HAP-1 (cell line): Measurements from ENCODE around the gene ATP5ME.

ENCODE experiments used
- DNase-seq, 2 experiments: peaks; one replicate each; pipeline ENCODE4 v3.0.0-alpha.2; 2016 to 2020; ENCODE audit warnings: low spot score in 2 of 2
- H3K27me3 ChIP-seq: fragments of 250-450 bp; sonication (Bioruptor Pico); 2 replicates; pipeline ENCODE4 v1.5.1; 2020; ENCODE audit warnings: low read depth, mild to moderate bottlenecking, moderate library complexity
- H3K36me3 ChIP-seq: fragments of 250-450 bp; sonication (Bioruptor Pico); replicated peaks from 2 replicates; pipeline ENCODE4 v1.5.1; 2020; ENCODE audit warnings: mild to moderate bottlenecking
- H3K4me1 ChIP-seq: fragments of 250-450 bp; sonication (Bioruptor Pico); 2 replicates; pipeline ENCODE4 v1.5.1; 2020; ENCODE audit warnings: mild to moderate bottlenecking
- H3K4me3 ChIP-seq: fragments of 250-450 bp; sonication (Bioruptor Pico); 2 replicates; pipeline ENCODE4 v1.5.1; 2020; ENCODE audit warnings: mild to moderate bottlenecking, moderate library complexity
- H3K9me3 ChIP-seq: fragments of 250-450 bp; sonication (Bioruptor Pico); 2 replicates; pipeline ENCODE4 v1.5.1; 2020; ENCODE audit warnings: mild to moderate bottlenecking, moderate library complexity
- in situ Hi-C: fragments of 300-500 bp; cut with MboI; formaldehyde crosslinking; loops from 3 replicates; pipeline ENCODE4 v1.14.3; 2020; ENCODE audit warnings: low sequenced_read_pairs, inconsistent platforms, mixed read lengths

Gene ATP5ME

DNA sequence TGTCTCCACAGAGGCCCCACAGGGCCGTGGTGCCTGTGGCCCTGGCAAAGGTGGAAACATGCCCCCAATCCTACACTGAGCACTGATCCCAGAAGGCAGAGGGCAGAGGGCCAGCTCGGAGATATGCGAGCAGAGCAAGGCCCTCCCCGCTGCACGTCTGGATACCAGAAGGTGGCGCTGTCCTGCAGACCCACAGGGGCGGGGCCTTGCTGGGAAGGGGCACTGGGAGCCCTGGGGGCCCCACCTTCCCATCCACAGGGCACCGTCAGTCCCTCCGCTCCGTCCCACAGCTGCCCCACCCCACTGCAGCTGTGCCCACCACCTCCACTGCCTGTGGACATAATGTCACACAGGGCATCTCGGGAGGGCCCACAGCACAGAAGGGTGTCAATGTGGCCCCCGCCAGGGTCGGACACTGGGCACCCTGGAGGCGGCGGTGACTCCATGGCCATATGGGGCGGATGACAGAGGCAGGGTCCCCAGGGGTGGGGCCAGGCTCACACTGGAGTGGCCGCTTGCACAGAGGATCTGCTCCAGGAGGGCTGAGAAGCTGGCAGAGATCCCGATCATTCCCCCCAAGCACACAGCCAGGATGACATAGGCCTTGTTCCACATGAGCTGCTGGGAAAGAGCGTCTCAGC, 10.0 kb upstream of the ATP5ME start:
- Histone ChIP-seq H3K36me3 (no peaks in the 10 kb centered on the region), H3K4me1 (peaks cover 14% of the 10 kb centered on the region; the same call in 1 of the 2 replicates), H3K9me3 (no peaks in the 10 kb centered on the region), H3K27me3 (no peaks in the 10 kb centered on the region), H3K4me3 (no peak overlapping the region)
- DNase-seq, result peak; percentile 43 to 87
- in situ Hi-C loops, result no loop called here

DNA sequence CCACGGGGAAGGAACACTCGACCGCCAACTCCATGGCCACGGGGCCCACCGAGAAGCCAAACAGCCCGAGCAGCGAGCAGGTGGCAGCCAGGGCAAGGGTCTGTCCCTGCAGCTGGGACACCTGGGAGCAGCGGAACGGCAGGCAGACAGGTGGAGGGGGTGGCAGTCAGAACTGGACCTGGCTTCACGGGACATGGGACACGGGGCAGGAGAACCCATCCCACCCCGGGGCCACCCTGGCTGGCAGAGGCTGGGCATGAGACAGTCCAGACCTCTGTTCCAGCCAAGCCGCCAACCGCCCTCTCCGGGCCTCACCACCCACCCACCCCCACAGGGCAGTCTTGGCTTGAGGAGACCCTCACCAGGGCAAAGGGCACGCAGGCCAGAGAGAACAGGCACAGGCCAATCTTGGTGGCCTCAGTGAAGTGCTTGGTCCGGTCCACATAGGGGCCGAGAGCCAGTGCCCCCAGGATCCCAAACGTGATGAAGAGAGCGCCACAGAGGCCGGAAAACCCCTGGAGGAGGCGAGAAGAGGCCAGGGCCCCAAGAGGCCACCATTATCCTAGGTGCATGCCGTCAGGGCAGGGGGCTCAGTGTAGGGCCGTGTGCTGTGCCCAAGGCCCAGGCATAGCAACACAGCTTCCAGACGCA, 9.3 kb upstream of the ATP5ME start:
- no peaks in the 10 kb centered on the region for H3K9me3 ChIP-seq
- in situ Hi-C loops, result no loop called here
- peaks cover 14% of the 10 kb centered on the region; the same call in 1 of the 2 replicates for H3K4me1 ChIP-seq
- H3K36me3 ChIP-seq, result no peaks in the 10 kb centered on the region
- no peak for DNase-seq
- no peak overlapping the region for H3K4me3 ChIP-seq
- no peaks in the 10 kb centered on the region for H3K27me3 ChIP-seq

DNA sequence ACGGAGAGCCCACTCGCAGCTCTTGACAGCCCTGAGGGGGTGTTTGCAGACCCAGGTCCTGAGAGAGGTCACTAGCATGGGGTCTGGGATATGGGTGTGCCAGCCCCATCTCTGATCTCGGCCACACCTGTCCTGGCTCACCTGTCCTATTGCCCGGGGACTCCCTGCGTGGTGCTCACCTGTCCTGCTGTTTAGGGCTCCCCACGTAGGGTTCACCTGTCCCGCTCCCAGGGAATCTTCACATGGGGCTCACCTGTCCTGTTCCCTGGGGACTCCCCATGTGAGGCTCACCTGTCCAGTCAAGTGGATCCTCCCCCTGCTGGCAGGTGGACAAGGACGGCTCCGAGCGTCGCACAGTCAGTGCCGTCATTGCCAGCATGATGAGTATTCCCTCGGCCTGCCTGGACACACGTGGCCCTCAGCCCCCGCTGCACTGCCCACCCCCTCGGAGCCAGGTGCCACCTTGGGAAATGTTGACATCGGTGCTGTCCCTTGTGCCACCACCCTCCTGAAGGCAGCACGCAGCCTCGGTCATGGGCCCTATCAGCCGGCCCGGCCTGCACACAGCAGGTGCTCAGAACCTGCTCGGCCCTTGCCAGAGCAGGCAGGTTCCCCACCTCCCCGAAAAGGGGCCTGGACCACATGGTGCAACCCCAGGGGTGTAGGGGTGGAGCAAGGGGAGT, 8.6 kb upstream of the ATP5ME start:
- H3K36me3 ChIP-seq, result no peaks in the 10 kb centered on the region
- DNase-seq, result no peak

DNA sequence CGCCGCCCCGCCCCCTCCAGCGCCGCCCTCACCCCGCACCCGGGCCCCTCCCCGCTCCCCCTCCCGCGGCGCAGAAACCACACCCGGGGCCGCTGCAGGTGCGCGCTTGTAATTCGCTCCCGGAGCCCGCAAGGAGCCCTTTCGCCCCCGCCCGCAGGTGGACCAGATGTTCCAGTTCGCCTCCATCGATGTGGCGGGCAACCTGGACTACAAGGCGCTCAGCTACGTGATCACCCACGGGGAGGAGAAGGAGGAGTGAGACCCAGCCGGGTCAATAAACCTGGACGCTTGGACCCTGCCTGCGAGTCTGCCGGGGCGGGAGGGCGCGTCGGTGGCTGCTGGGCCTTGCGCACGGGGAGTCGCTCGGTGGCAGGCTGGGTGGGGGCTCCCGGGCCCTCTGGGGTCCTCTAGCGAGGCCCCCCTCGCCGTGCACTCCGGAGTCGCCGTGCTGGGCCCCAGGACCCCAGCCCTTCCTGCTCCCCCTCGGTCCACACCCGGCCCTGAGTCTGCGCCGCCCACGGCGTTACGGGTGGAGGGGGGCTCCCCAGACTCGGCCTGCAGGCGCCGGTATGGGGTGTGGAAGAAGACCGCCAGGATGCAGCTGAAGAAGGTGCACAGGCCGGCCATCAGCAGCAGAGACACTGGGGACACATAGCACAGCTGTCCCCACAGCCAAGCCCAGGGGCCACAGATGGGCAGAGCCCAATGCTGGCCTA, 7.8 kb upstream of the ATP5ME start:
- Histone ChIP-seq H3K36me3 (no peaks in the 10 kb centered on the region), H3K27me3 (no peaks in the 10 kb centered on the region), H3K9me3 (no peaks in the 10 kb centered on the region), H3K4me3 (peak overlapping the region; percentile 17), H3K4me1 (peaks cover 14% of the 10 kb centered on the region; the same call in 1 of the 2 replicates)
- peak; percentile 36 to 77 for DNase-seq
- in situ Hi-C loops, result no loop called here

More for the DNA sequence above, 8.6 kb upstream of the ATP5ME start:
- no peak overlapping the region for H3K4me3 ChIP-seq
- no peaks in the 10 kb centered on the region for H3K27me3 ChIP-seq
- peaks cover 14% of the 10 kb centered on the region; the same call in 1 of the 2 replicates for H3K4me1 ChIP-seq
- in situ Hi-C loops, result no loop called here
- no peaks in the 10 kb centered on the region for H3K9me3 ChIP-seq

DNA sequence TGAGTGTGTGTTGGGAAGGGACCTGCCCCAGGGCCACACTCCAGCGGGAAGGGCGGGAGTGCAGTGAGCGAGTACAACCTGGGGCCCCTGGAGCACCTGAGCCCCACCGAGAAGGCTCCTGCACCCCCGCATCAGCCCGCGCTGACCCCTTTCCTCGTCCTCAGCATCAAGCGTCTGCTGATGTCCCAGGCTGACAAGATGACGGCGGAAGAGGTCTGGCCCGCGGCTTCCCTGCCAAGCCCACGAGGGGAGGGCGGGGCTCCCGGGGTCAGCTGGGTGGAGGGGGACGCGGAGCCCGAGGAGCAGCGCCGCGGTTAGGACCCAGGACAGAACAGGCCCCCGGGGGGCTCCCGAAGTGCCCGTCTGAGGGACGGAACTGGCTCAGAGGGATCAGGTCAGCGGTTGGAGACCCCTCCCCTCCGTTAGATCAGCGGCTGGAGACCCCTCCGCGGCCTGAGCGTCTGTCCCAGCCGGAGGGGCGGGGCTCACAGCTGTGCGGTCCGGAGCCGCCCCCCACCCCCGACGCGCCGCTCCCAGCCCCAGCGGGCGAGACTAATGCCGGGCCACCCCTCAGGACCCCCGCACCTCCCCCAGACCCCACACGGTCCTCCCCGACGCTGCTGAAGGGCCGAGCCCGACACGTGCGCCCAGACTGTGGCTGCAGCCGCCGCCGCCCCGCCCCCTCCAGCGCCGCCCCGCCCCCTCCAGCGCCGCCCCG, 7.0 kb upstream of the ATP5ME start:
- no peaks in the 10 kb centered on the region for H3K27me3 ChIP-seq
- peak in 1 of 2 experiments; percentile 82 for DNase-seq
- no peaks in the 10 kb centered on the region for H3K36me3 ChIP-seq
- in situ Hi-C loops, result no loop called here
- no peaks in the 10 kb centered on the region for H3K9me3 ChIP-seq
- peaks cover 14% of the 10 kb centered on the region; the same call in 1 of the 2 replicates for H3K4me1 ChIP-seq
- peak overlapping the region; percentile 32 for H3K4me3 ChIP-seq

DNA sequence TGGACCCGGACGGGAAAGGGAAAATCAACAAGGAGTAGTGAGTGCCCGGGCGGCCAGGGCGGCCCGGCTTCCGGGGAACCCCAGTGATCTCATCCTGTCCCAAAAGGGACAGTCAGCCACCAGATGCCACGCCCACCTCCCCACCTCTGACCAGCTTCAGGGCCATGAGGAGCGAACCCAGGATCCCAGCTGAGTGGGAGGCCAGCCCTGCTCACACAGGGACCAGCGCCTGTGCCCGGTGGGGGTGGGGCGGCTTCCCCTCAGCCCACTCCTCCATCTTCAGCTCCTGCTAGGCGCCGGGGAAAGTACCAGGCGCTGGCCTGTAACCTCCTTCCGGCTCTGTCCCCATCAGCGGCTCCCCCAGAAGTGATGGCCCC, 6.5 kb upstream of the ATP5ME start:
- Histone ChIP-seq H3K27me3 (no peaks in the 10 kb centered on the region), H3K4me3 (peak overlapping the region; percentile 32; the same call in 1 of the 2 replicates), H3K9me3 (no peaks in the 10 kb centered on the region), H3K4me1 (peaks cover 14% of the 10 kb centered on the region; the same call in 1 of the 2 replicates), H3K36me3 (no peaks in the 10 kb centered on the region)
- DNase-seq, result no peak
- in situ Hi-C loops, result no loop called here

DNA sequence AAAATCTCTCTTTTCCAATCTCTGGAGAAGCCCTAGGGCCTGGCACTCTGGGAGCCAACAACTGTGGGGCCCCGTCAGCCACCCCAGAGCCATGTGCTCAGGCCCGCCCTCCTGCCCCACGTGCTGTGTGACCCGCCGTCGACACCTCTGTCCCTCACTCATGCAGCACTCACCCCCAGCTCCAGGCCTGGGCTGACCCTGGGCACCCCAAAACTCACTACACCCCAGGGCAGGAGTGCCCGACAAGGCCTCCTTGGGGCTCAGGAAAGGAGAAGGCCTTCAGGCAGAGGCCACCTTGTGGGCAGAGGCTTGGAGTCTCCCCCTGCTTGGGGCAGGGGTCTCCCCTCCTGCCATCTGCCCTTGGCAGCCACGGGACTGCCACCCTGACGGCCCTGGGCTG, 6.0 kb upstream of the ATP5ME start:
- no peak for DNase-seq
- in situ Hi-C loops, result no loop called here
- Histone ChIP-seq H3K4me3 (no peak overlapping the region), H3K4me1 (peaks cover 18% of the 10 kb centered on the region; the same call in 1 of the 2 replicates), H3K9me3 (no peaks in the 10 kb centered on the region), H3K36me3 (no peaks in the 10 kb centered on the region), H3K27me3 (no peaks in the 10 kb centered on the region)

DNA sequence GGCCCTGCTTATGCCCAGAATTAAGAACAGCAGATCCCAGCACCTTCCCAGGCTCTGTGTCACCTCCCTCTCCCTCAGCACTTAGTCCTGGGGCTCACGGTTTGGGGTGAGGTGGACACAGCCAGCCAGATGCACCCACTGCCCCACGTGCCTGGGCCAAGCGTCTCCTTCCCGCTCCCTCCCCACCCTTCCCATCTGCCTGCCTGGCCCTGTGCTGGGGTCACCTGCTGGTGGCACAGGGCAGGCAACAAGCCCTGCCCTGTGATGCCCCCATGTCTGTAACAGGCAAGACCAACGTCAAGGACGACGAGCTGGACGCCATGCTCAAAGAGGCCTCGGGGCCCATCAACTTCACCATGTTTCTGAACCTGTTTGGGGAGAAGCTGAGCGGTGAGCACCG, 5.6 kb upstream of the ATP5ME start:
- Histone ChIP-seq H3K36me3 (no peaks in the 10 kb centered on the region; the same call in 1 of the 2 replicates), H3K27me3 (no peaks in the 10 kb centered on the region), H3K4me1 (peaks cover 18% of the 10 kb centered on the region; the same call in 1 of the 2 replicates), H3K4me3 (no peak overlapping the region), H3K9me3 (no peaks in the 10 kb centered on the region)
- in situ Hi-C loops, result no loop called here
- no peak for DNase-seq

DNA sequence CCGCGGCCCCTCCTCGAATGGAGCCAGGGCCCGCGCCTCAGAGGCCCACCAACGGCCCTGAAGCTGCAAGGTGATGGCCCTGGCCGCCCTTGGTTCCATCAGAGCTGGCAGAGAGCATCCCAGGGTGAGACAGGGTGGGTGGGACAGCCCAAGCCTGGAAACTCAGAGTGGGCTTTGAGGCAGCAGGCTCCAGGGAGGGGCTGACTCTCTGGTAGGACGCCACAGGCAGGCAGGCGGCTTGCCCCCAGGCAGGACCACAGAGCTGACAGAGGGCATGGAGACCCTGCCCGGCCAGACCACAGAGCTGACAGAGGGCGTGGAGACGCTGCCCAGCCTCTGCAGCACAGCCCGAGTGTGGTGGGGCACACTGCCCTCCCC, 5.0 kb upstream of the ATP5ME start:
- in situ Hi-C loops, result no loop called here
- DNase-seq, result no peak

DNA sequence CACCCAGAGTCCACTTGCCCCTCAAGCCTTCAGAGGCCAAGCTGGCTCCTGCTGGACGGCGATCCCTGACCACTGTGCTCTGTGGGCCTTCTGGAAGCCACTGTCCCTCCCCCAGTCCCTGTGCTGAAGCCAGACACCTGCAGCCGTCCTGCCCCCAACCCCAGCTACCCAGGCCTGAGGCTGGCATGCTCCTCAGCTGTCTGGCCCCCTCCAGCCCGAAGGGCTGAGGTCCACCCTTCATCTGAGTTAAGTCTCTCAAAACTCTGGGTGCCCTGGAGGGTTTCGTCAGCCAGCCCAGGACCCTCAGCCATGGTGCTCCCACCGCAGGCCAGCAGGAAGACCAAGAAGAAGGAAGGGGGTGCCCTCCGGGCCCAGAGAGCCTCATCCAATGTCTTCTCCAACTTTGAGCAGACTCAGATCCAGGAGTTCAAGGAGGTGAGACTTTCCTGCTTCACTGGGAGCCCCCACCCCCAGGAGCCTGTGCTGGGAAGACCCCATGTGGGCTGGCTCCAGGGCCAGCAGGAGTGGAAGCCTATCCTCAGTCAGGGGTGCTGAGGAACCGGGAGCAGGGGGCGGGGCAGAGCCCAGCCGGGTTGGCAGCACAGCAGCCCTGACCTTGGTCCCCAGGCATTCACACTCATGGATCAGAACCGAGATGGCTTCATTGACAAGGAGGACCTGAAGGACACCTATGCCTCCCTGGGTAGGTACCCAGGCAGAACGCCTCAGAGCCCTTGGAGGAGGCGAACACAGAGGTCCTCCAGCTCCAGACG, 4.4 kb upstream of the ATP5ME start:
- peaks cover 2% of the 10 kb centered on the region for H3K36me3 ChIP-seq
- H3K4me3 ChIP-seq, result no peak overlapping the region
- peaks cover 10% of the 10 kb centered on the region; the same call in 1 of the 2 replicates for H3K4me1 ChIP-seq
- no peaks in the 10 kb centered on the region for H3K9me3 ChIP-seq
- no peak for DNase-seq
- in situ Hi-C loops, result no loop called here
- H3K27me3 ChIP-seq, result no peaks in the 10 kb centered on the region

More for the DNA sequence above, 5.0 kb upstream of the ATP5ME start:
- Histone ChIP-seq H3K27me3 (no peaks in the 10 kb centered on the region), H3K4me3 (no peak overlapping the region), H3K36me3 (no peaks in the 10 kb centered on the region; the same call in 1 of the 2 replicates), H3K9me3 (no peaks in the 10 kb centered on the region), H3K4me1 (peaks cover 16% of the 10 kb centered on the region; the same call in 1 of the 2 replicates)

DNA sequence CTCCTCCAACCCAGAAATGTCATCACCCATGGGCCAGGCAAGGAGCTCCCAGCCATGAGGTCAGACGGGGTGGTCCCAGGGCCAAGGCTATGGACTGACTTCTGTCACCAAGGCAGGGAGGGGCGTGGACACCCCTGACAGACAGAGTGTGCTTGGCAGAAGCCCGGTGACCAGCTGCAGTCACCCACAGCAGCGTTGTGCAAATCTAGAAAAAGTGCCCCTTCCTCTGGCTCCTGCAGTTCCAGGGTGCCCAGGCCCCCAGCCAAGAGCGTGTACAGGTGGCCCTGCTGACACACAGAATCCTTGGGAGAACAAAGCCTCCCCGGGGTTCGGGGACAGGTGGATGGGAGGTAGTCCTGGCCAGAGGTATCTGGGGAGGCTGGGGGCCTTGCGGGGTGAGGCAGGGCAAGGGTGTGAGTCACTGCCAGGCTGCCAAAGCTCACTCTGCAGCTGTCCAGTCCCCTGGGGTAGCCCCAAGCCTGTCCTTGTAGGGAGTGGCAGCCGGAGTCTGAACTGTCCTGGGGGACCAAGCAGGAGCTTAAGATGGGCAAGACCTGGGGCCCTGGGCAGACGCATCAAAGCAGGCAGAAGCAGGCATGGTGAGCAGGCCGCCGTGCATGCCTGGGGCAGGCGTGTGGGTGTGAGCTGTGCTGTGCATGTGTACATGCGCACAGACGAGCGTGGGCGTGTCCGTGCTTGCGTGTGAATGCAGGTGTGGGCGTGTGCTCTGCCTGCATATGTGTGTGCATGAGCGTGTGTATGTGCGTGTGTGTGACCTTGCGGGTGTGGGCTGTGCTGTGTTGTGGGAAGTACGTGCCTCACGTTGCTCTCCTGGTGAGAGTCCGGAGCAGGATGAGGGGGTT, 3.6 kb upstream of the ATP5ME start:
- peaks cover 10% of the 10 kb centered on the region for H3K36me3 ChIP-seq
- no peak overlapping the region for H3K4me3 ChIP-seq
- DNase-seq, result no peak
- peaks cover 16% of the 10 kb centered on the region for H3K4me1 ChIP-seq
- in situ Hi-C loops, result no loop called here
- H3K27me3 ChIP-seq, result no peaks in the 10 kb centered on the region
- H3K9me3 ChIP-seq, result no peaks in the 10 kb centered on the region

DNA sequence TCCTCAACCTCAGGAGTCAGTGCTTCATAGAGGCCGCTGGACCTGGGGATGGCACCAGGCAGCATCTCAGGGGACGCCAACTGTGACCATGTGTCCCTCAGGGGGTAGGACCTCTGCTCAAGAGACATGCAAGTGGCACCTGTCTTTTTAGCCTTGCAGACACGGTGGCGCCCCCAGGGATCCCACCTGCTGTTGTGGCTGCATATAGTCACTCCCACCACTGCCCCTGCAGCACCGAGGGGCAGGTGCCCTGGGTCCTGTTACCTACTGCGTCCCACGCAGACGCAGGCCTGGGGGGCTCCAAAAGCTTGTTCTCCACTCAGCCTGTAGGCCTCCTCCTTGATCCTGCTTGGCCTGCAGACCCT, 2.8 kb upstream of the ATP5ME start:
- no peak for DNase-seq
- Histone ChIP-seq H3K27me3 (no peaks in the 10 kb centered on the region), H3K36me3 (peaks cover 18% of the 10 kb centered on the region), H3K4me3 (no peak overlapping the region), H3K4me1 (peaks cover 16% of the 10 kb centered on the region), H3K9me3 (no peaks in the 10 kb centered on the region)
- in situ Hi-C loops, result no loop called here
